Measurements from ENCODE around the gene MTHFD1L. TPM values are rescaled to one million over a fixed set of nuclear protein-coding genes. Genes with fewer than 3 reads are reported as not detected.
A peak's percentile ranks its signal among the peaks of the same experiment; 100 is the strongest.

The MTHFD1L gene
- polyA plus RNA-seq, 3 donors = 0.25 to 1.3 (median 0.39) TPM

GRCh38 chr6:151128763-151129370 lies 263.4 kb downstream of the MTHFD1L start:
- intact Hi-C loops (cut with micrococcal nuclease) = no loop called here
- no peak for TF ChIP-seq CTCF (IDR thresholded peaks at IDR 0.05)
- H3K4me3 Mint-ChIP-seq = no peak overlapping the region
- Histone ChIP-seq H3K27ac (ENCODE audit: low read depth in 1 of 2, low read length in 2 of 2) (no peak overlapping the region), H2AFZ (ENCODE audit: insufficient read depth, low read depth, low read length, poor library complexity, severe bottlenecking) (no peak overlapping the region), H3K4me2 (replicated peaks; ENCODE audit: extremely low read depth, low read length, poor library complexity, severe bottlenecking) (no peak overlapping the region), H3K79me2 (ENCODE audit: insufficient read depth, low read length) (no peaks in the 10 kb centered on the region), H3K9me3 (replicated peaks in 1 of 2; ENCODE audit: control insufficient read depth in 1 of 2, insufficient read depth in 1 of 2, low read length in 2 of 2) (no peaks in the 10 kb centered on the region), H3K27me3 (ENCODE audit: control insufficient read depth in 2 of 2, insufficient read depth in 2 of 2, low read length in 2 of 2) (no peaks in the 10 kb centered on the region), H3K4me1 (ENCODE audit: control insufficient read depth in 1 of 2, insufficient read depth in 2 of 2, low read length in 2 of 2) (no peaks in the 10 kb centered on the region), H3K36me3 (replicated peaks in 1 of 2; ENCODE audit: control insufficient read depth in 1 of 2, insufficient read depth in 2 of 2, low read length in 2 of 2) (no peaks in the 10 kb centered on the region), H3K4me3 (replicated peaks in 1 of 3; ENCODE audit: low read depth in 2 of 3, low read length in 3 of 3) (no peak overlapping the region), H3K9ac (ENCODE audit: insufficient read depth, low read length, poor library complexity, severe bottlenecking) (no peak overlapping the region), H4K20me1 (ENCODE audit: insufficient read depth, low read length) (no peaks in the 10 kb centered on the region)
- H3K27ac Mint-ChIP-seq = no peak overlapping the region
- WGBS (ENCODE audit: insufficient coverage) = 94% methylated on average over 3 of the region's 5 CpGs
- H3K36me3 Mint-ChIP-seq = no peaks in the 10 kb centered on the region
- DNase-seq = no peak
- peaks cover 6 to 22% (median 14%) of the 10 kb centered on the region in 7 donors for H3K9me3 Mint-ChIP-seq
- H3K4me1 Mint-ChIP-seq = no peaks in the 10 kb centered on the region
- no peaks in the 10 kb centered on the region for H3K27me3 Mint-ChIP-seq (ENCODE audit: low read depth in 3 of 3)

DNA sequence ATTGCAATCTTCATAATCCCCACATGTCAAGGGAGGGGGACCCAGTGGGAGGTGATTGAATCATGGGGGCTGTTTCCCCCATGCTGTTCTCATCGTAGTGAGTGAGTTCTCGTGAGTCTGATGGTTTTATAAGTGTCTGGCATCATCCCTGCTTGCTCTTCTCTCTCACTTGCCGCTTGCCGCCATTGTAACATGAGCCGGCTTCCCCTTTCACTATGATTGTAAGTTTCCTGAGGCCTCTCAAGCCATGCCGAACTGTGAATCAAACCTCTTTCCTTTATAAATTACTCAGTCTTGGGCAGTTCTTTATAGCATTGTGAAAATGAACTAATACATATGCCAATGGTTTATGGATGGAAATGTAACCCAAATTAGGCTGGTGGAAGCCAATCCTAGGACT lies 264.8 kb downstream of the MTHFD1L start:
- Mint-ChIP-seq H3K4me3 (no peak overlapping the region), H3K36me3 (no peaks in the 10 kb centered on the region), H3K27me3 (ENCODE audit: low read depth in 3 of 3) (peaks cover 0 to 3% (median 0%) of the 10 kb centered on the region in 3 donors), H3K4me1 (no peaks in the 10 kb centered on the region), H3K9me3 (peaks cover 13 to 23% (median 16%) of the 10 kb centered on the region in 7 donors), H3K27ac (peak overlapping the region in 1 of 7 donors; percentile 42)
- Histone ChIP-seq H3K27me3 (ENCODE audit: control insufficient read depth in 2 of 2, insufficient read depth in 2 of 2, low read length in 2 of 2) (no peaks in the 10 kb centered on the region), H3K9ac (ENCODE audit: insufficient read depth, low read length, poor library complexity, severe bottlenecking) (no peak overlapping the region), H3K27ac (ENCODE audit: low read depth in 1 of 2, low read length in 2 of 2) (no peak overlapping the region), H3K79me2 (ENCODE audit: insufficient read depth, low read length) (no peaks in the 10 kb centered on the region), H4K20me1 (ENCODE audit: insufficient read depth, low read length) (no peaks in the 10 kb centered on the region), H3K4me2 (replicated peaks; ENCODE audit: extremely low read depth, low read length, poor library complexity, severe bottlenecking) (no peak overlapping the region), H2AFZ (ENCODE audit: insufficient read depth, low read depth, low read length, poor library complexity, severe bottlenecking) (no peak overlapping the region), H3K36me3 (replicated peaks in 1 of 2; ENCODE audit: control insufficient read depth in 1 of 2, insufficient read depth in 2 of 2, low read length in 2 of 2) (no peaks in the 10 kb centered on the region), H3K4me1 (ENCODE audit: control insufficient read depth in 1 of 2, insufficient read depth in 2 of 2, low read length in 2 of 2) (no peaks in the 10 kb centered on the region), H3K4me3 (replicated peaks in 1 of 3; ENCODE audit: low read depth in 2 of 3, low read length in 3 of 3) (no peak overlapping the region), H3K9me3 (replicated peaks in 1 of 2; ENCODE audit: control insufficient read depth in 1 of 2, insufficient read depth in 1 of 2, low read length in 2 of 2) (no peaks in the 10 kb centered on the region)
- intact Hi-C loops (cut with micrococcal nuclease) = no loop called here
- WGBS (ENCODE audit: insufficient coverage) = 95% methylated on average over 3 of the region's 6 CpGs
- no peak for TF ChIP-seq CTCF (IDR thresholded peaks at IDR 0.05)
- DNase-seq = no peak

Data from CD14-positive monocyte (primary cell).